Limb (tissue), 2 donors: ENCODE data around the gene ATP9A.
"Not testable (repeated sequence)": the region's sequence is repeated elsewhere in the genome, so short reads cannot be mapped to it uniquely, and the experiment has no call there.

ENCODE experiments used
- DNase-seq, 2 donors: peaks; one replicate each; pipeline ENCODE4 v3.0.0-alpha.2; 2016; ENCODE audit errors: extremely low spot score in 2 of 2

Gene ATP9A

DNA sequence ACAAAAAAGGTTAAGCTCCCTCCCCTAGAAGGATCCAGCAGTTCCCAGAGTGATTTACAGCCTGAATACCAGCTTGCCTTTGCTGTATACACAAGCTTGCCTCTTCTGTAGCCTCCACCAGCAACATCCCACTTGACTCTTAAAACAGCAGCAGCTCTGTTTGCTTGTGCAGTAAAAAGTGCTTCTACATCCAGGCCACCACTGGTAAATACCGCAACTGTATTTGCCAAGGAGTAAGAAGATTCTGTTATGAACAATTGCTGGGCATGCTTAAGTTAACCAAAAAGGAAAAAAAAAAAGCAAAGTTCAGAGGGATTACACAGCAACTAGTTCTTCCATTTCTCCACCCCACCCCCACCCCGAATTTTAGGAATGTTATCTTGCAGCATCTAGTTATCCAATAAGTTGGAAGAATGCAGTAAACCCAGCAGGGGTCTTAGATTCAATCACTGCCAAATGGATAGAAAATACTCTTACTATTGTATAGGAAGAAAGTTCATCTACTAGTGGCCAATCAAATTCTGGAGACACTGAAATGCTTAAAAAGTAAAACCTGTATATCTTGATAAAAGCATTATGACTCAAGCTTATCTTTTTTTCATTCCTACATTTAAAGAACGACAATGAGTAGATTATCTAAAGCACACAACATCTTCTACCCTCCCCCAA is 29.3 kb upstream of the ATP9A start:
- DNase-seq = no peak

- no peak for DNase-seq
These were observed 28.1 kb upstream of the ATP9A start for GRCh38 chr20:51796340-51796739.

GRCh38 chr20:51792960-51793359 is 24.8 kb upstream of the ATP9A start:
- DNase-seq = no peak

- DNase-seq = no peak
These were observed 23.4 kb upstream of the ATP9A start for GRCh38 chr20:51791626-51792025.

- no peak for DNase-seq
These were observed 22.1 kb upstream of the ATP9A start for GRCh38 chr20:51790256-51790655.

- DNase-seq = no peak
These were observed 21.2 kb upstream of the ATP9A start for GRCh38 chr20:51789434-51789833.

DNA sequence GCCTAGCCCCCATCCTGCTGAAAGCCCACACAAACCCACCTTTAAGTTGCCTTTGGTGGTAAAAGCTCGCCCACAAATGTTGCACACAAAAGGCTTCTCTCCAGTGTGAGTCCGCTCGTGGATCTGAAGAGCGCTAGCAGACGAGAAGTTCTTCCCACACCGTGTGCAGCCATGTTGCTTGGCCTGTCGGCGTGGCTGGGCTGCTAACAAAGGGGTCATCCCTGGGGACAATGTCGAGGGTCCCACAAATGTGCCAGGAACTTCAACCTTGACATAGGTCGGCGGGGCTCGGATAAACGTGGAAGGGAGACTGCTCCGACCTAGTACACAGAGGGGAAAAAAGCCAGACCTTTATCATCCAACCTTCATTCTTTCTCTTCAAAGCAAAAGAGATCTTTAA is 20.6 kb upstream of the ATP9A start:
- DNase-seq = no peak

GRCh38 chr20:51784299-51784698 is 16.1 kb upstream of the ATP9A start:
- no peak for DNase-seq

DNA sequence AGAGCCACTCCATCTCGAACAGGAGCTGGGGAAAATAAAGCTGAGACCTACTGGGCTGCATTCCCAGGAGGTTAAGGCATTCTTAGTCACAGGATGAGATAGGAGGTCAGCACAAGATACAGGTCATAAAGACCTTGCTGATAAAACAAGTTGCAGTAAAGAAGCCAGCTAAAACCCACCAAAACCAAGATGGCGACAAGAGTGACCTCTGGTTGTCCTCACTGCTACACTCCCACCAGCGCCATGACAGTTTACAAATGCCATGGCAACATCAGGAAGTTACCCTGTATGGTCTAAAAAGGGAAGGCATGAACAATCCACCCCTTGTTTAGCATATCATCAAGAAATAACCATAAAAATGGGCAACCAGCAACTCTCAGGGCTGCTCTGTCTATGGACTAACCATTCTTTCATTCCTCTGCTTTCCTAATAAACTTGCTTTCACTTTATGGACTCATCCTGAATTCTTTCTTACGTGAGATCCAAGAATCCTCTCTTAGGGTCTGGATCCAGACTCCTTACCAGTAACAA is 10.1 kb upstream of the ATP9A start:
- DNase-seq = not testable (repeated sequence)

DNA sequence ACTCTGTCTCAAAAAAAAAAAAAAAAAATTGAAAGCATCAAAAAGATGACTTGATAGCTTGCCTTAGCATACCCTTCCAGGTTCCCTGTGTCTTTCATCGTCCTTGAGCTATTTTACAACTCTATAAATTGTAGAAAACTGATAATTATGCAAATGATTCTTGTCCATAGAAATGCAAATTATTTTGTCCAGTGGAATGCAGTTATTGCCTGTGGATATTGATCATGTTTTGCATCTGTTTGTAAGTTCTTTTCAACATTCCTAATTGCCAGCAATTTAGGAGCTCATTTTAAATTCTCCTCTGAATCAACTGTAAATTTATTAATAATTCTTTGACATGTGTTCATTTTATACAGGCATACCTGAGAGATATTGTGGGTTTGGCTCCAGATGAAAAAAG is 7.1 kb upstream of the ATP9A start:
- no peak for DNase-seq

DNA sequence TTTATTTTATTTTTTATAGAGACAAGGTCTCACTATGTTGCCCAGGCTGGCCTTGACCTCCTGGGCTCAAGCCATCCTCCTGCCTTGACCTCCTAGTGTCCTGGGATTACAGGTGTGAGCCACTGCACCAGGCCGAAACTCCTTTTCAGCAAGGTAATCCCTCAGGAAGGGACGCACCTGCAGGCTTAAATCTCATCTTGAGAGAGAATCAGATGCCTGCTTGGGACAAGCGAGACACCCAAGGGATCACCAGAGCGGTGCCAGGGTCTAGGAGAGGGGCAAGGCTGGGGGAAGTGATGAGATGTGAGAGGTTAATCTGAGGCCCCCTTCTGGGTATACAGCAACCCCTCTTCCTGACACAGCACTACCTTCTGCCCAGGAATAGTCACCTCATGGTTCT is 4.0 kb upstream of the ATP9A start:
- no peak for DNase-seq

- no peak for DNase-seq
These were observed 1.9 kb upstream of the ATP9A start for GRCh38 chr20:51769976-51770615.

DNA sequence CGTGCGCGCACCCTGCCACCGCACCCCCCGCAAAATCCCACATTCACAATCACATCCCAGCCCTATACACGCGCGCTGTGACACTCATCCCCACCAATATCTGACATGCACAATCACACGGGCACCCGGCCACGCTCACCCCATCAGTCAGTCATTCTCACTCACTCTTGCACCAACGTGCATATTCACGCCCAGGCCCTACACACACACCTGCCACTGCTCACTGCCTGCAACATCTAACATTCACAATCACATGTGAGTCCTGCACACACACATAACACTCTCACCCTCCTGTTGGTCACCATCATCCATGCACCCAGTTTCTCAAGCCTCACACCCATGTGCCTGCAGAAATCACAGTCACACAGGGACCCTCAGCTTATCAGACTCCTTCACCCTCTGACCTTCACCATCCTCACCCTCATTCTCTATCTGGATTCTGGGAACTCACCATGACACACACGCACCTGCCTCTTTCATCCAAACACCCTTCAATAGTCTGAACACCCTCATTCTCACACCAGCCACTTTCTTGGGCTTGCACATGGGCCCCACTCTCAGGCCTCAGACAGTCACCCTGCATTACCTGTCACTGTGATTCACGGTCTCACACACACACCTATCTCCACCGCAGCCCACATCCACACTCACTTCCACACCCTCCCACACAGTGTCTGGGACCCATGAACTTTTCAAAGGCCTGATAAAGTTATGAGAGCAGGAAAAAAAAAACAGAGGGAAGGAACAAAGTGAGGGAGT is 748 bp upstream of the ATP9A start:
- peak in 1 of 2 donors; percentile 60 for DNase-seq

DNA sequence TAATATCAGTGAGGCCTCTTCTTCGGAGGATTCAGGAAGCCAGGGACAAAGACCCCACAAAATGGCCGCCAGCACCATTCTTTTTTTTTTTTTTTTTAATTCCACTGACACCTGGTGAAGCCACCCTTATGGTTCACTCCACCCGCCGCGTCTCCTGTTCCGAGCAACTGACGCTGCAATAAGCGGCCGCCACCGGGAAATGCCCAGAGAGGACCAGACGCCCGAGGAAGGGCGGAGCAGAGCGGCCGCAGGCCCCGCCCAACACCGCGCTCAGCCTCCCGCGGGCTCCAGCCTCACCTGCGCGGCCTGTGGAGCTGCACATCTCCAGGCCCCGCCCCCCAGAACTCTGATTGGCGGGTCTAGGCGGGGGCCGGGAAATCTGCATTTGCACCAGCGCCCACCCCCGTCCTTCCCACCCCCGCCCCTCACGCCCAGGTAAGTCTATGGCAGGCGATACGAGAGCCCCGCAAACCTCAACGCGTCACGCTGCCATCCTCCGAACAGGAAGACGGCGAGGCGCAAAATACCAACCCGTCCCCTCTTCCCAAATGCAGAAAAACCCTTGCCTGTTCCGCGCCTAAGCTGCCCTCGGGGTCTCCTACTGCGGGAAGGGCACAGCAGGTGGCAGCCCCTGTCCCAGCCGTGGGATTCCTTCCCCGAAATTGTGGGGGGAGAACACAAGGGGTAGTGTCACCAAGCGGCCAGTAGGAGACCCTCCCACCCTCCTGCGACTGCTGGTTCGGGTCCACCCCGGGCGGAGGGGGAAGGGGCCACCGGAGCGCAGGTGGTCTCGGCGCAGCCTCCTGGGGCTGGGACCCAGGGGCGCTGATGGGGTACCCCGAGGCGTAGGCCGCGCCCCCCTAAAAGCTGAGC is 960 bp downstream of the ATP9A start:
- peak in 1 of 2 donors; percentile 80 for DNase-seq

DNA sequence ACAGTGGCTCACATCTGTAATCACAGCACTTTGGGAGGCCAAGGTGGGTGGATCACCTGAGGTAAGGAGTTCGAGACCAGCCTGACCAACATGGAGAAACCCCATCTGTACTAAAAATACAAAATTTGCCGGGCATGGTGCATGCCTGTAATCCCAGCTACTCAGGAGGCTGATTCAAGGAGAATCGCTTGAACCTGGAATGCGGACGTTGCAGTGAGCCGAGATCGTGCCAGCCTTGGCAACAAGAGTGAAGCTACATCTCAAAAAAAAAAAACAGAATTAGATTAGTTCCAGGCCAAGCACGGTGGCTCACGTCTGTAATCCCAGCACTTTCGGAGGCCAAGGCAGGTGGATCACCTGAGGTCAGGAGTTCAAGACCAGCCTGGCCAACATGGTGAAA is 2.8 kb downstream of the ATP9A start:
- DNase-seq = not testable (repeated sequence)

- no peak for DNase-seq
These were observed 4.1 kb downstream of the ATP9A start for GRCh38 chr20:51763965-51764602.

- no peak for DNase-seq
These were observed 7.2 kb downstream of the ATP9A start for GRCh38 chr20:51760905-51761546.

GRCh38 chr20:51759769-51760510 is 8.2 kb downstream of the ATP9A start:
- DNase-seq = no peak

DNA sequence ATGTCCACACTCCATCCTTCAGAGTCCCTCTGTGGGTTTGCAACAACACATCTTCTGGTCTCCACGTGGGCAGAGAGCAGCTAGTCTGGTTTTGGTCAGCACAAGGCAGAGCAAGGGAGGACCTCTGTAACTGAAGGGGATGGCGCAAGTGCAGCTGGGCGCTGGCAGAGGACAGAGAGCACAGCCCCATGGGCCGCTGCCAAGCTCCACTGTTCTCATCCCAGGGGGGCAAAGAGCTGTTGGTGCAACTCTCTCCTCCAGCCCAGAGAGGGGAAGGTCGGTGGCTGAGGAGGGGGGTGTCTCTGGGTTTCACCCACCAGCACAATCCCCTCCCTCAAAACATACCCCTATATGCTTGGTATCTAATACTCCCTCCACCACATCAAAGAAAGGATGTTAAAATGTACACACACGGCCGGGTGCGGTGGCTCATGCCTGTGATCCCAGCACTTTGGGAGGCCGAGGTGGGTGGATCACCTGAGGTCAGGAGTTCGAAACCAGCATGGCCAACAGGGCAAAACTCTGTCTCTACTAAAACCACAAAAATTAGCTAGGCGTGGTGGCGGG is 9.1 kb downstream of the ATP9A start:
- DNase-seq = no peak
